Motor neuron (in vitro differentiated cells): Measurements from ENCODE around the gene FLNB. TPM values are rescaled to one million over a fixed set of nuclear protein-coding genes. Genes with fewer than 3 reads are reported as not detected.
A peak's percentile ranks its signal among the peaks of the same experiment; 100 is the strongest.

Source experiments
- ATAC-seq, 8 experiments: fragments of 200-7000 bp; cut with Tn5 transposase; replicated peaks in 6 of 8; 2 replicates each; pipeline ENCODE4 v1.8.0; 2021; ENCODE audit warnings: mild to moderate bottlenecking in 8 of 8, moderate library complexity in 8 of 8
- H3K27ac ChIP-seq, 2 donors: fragments of 250-450 bp; sonication (Bioruptor Pico); 2 replicates each; pipeline ENCODE4 v1.9.0; 2021; ENCODE audit warnings: antibody characterized with exemption in 2 of 2, mild to moderate bottlenecking in 2 of 2, moderate library complexity in 1 of 2
- H3K4me1 ChIP-seq, 2 donors: fragments of 250-450 bp; sonication (Bioruptor Pico); replicated peaks in 1 of 2; 2 replicates each; pipeline ENCODE4 v1.6.1; 2021; ENCODE audit warnings: antibody characterized with exemption in 2 of 2, mild to moderate bottlenecking in 2 of 2, moderate library complexity in 1 of 2
- H3K4me3 ChIP-seq, 5 donors: fragments of 250-450 bp; sonication (Bioruptor Pico); 2 replicates each; pipeline ENCODE4 v1.9.0; 2021; ENCODE audit warnings: antibody characterized with exemption in 5 of 5, mild to moderate bottlenecking in 5 of 5, moderate library complexity in 4 of 5
- WGBS, 10 experiments: fragments of 450-650 bp; shearing (Covaris generic); methylation state at CpG; one replicate each; pipeline ENCODE4 v1.0.0; 2022; 5-methylcytosine and 5-hydroxymethylcytosine counted together
- in situ Hi-C, 9 experiments: fragments of 400-800 bp; cut with MboI; loops; one replicate each; pipeline ENCODE4 v1.15.0; 2021; ENCODE audit warnings: low sequenced_read_pairs in 9 of 9, low pct_unique_long_range_greater_than_20kb in 2 of 9; ENCODE audit not compliant: unreplicated experiment in 9 of 9
- total RNA-seq, 8 experiments: library from RNA; unstranded; fragments of 300-600 nt; gene quantifications; 2 replicates each; pipeline versions ENCODE4 v1.2.3 to v1.2.4, GENCODE V29; 2022

Gene FLNB
- total RNA-seq, 8 experiments from 2014 or later = 8.3 to 310 (median 53.5) TPM

DNA sequence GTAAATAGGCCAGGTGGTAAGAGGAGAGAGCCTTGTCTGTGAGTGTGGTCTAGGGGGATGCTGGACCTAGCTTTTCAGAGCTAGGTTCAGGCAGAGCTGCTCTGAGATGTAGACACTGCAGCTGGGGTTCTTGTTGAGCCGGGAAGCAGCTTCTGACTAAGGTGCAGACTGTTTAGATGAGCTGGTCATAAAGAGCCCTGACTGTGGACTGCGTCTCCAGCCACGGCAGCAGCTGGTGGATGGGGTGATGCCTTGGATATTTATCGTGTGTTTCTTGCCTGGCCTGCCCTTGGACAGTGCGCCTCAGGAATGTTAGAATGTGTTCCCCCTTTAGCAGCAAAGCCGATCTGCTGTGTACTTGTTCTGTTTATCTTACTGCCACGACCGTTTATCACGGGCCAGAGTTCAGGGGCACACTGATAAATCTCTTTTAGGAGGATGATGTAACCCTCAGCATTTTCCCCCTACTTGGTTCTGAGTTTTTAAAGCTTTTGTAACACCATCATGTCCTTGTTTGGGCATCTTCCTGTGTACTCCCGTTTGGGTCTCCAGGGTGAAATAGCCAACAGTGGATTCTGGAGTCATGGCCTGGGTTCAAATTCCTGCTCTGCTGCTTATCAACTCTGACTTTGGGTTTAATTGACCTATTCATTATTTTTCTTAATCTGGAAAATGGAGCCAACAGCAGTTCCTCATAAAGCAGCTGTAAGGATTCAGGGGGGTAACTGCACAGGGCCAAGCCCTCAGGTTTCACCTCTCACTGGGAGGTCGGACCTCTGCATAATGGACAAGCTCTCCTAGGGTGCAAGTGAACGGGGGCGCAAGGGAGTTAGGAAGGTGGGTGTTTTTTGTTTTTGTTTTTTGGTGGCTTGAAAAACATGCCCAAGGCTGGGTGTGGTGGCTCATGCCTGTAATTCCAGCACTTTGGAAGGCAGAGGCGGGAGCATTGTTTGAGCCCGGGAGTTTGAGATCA is 51.4 kb downstream of the FLNB start:
- H3K27ac ChIP-seq = peak overlapping the region; percentile 23 to 49
- WGBS, 10 experiments = 0 to 62% (median 39%) methylated on average over 1 to 13 of the region's 15 CpGs; no CpG with 5 or more reads in 1 of the 10 experiments
- ATAC-seq = peak; percentile 36 to 97 (median 94)
- peaks cover 17% of the 10 kb centered on the region in 2 donors for H3K4me1 ChIP-seq
- H3K4me3 ChIP-seq = no peak overlapping the region
- in situ Hi-C loops = no loop called here

DNA sequence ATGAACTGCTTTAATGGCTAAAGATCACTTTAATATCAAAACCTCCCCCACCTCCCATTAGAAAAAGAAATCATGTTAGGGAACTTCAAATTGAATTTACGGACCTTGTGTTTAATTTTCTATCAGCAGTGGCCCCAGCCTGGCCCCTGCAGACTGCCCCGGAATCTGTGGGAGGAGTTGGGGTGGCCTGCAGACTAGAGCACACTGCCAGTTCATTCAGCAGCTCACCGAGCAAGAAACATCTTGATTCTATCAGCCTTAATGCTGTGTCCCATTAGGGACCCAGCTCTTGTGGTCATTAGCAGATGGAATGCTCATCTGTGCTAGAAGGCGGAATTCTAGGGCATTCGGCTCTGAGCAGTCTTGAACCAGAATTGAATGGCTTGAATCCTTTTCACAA is 54.2 kb downstream of the FLNB start:
- in situ Hi-C loops = no loop called here
- H3K4me1 ChIP-seq = peaks cover 17 to 22% of the 10 kb centered on the region in 2 donors
- H3K4me3 ChIP-seq = no peak overlapping the region
- 0 to 93% (median 67%) methylated on average over 1 to 5 of the region's 5 CpGs; no CpG with 5 or more reads in 5 of the 10 experiments for WGBS, 10 experiments
- H3K27ac ChIP-seq = no peak overlapping the region
- ATAC-seq = no peak

DNA sequence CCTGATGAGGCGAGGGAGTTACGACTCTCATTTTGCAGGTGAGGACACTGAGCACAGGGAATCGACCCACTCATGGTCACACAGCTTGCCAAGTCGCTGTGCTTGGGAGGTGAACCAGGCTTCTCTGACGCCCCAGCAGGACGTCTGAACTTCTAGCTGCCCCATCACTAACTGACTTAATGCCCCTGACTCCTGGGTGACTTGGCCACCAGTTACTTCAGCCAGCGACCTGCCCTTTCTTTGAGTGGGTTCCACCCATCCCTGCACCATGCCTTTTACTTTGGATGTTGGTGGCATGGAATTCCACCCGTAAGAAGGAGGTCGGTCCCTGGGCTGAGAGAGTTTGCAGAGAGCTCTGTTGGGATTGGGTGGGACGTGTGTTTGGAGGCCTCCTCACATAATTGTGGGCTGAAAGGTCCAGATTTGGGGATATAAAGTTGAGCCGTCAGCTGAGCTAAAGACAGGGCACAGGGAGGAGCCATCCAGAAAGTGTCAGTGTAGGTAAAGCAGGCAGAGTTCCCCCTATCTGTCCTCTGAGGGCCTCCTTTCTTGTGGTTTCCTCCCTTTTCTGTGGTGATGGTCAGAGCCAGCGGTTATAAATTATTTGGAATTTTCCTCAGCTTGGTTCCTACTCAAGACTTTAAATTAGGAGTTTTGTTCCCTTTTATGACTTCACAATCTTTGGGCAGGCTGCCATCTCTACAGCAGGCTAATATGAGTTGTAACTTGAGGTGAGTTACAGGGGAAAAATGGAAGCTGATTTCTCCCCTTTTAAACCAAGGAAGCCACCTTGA is 55.0 kb downstream of the FLNB start:
- Histone ChIP-seq H3K4me1 (peaks cover 17 to 22% of the 10 kb centered on the region in 2 donors), H3K4me3 (no peak overlapping the region), H3K27ac (no peak overlapping the region)
- 25 to 94% (median 84%) methylated on average over 1 to 8 of the region's 12 CpGs; no CpG with 5 or more reads in 2 of the 10 experiments for WGBS, 10 experiments
- ATAC-seq = no peak
- in situ Hi-C loops = no loop called here

DNA sequence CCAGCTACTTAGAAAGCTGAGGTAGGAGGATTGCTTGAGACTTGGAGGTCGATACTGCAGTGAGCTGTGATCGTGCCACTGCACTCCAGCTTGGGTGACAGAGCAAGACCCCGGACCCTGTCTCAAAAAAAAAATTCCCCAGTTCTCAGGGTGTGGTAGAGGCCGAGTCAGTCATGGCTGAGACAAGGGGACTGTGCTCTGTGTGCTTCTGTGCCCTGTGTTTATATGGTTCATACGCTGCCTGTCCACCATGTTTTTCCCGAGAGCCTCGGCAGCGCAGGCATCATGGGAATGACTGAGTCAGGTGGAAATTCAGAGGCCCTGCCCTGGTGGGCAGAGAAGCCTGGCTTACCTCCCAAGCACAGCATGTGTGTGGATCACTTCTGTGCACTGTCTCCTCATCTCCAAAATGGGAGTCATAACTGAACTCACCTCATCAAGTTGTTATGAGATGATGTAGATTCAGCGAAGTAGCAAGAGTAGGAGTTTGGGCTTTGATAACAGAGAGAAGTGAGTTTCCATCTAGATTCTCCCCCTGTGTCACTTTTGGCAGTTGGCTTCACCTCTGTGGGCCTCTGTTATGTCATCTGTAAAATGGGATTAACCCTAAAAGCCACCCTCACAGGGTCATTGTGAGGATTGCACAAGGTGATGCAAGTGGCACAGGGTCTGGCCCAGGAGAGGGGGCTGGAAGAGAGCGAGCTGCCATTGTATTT is 56.9 kb downstream of the FLNB start:
- H3K4me1 ChIP-seq = peaks cover 7 to 12% of the 10 kb centered on the region in 2 donors
- H3K4me3 ChIP-seq = no peak overlapping the region
- WGBS, 10 experiments = 92 to 100% (median 95%) methylated on average over 1 to 4 of the region's 10 CpGs; no CpG with 5 or more reads in 4 of the 10 experiments
- in situ Hi-C loops = no loop called here
- no peak for ATAC-seq
- H3K27ac ChIP-seq = no peak overlapping the region

DNA sequence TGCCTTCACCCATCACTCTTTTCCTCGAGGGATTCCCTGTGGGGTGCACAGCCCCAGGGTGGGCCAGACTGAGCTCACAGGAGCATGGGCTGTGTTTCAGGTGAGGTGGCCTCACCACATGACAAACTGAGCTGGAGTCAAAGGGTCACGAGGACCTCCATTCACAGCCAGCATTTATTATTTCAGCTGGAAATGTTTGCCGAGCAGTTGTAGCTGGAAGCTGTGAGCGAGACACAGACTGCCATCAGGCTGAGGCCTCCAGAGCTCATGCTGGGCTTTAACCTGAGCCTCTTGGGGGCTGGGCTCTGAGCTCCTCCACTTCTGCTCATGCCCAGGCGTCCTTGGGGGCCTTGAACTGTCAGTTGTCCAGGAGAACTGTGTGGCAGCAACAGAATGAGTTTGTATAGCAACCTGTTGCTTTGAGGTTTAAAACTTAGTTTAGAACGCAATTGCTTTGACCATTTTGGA is 57.5 kb downstream of the FLNB start:
- in situ Hi-C loops = no loop called here
- WGBS, 10 experiments = 50 to 100% (median 76%) methylated on average over 1 to 5 of the region's 6 CpGs; no CpG with 5 or more reads in 1 of the 10 experiments
- no peak overlapping the region for H3K27ac ChIP-seq
- peak in 4 of 8 experiments; percentile 20 to 84 (median 38) for ATAC-seq
- H3K4me3 ChIP-seq = no peak overlapping the region
- H3K4me1 ChIP-seq = peaks cover 7 to 12% of the 10 kb centered on the region in 2 donors

DNA sequence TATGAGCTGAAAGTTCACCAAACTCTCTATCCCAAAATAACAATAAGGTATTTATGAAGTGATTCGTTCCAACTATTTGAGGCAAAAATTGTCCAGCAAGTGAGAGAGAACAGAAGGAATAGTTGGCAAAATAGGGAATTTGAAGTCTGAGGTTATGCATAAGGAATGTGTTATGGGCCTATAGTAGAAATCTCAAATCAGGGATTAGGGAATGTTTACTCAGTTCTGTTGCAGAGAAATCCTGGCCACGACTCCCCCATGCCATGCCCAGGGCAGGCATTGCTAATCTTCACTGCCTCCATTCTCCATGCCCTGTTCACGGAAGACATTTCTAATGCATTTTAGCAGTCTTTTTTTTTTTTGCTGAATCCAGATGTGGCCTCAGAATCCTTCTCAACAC is 58.6 kb downstream of the FLNB start:
- peak in 2 of 8 experiments; percentile 6 to 69 for ATAC-seq
- in situ Hi-C loops = no loop called here
- H3K27ac ChIP-seq = no peak overlapping the region
- peaks cover 7 to 12% of the 10 kb centered on the region in 2 donors for H3K4me1 ChIP-seq
- 13 to 100% (median 54%) methylated on average over 1 to 3 of the region's 3 CpGs; no CpG with 5 or more reads in 2 of the 10 experiments for WGBS, 10 experiments
- H3K4me3 ChIP-seq = no peak overlapping the region

DNA sequence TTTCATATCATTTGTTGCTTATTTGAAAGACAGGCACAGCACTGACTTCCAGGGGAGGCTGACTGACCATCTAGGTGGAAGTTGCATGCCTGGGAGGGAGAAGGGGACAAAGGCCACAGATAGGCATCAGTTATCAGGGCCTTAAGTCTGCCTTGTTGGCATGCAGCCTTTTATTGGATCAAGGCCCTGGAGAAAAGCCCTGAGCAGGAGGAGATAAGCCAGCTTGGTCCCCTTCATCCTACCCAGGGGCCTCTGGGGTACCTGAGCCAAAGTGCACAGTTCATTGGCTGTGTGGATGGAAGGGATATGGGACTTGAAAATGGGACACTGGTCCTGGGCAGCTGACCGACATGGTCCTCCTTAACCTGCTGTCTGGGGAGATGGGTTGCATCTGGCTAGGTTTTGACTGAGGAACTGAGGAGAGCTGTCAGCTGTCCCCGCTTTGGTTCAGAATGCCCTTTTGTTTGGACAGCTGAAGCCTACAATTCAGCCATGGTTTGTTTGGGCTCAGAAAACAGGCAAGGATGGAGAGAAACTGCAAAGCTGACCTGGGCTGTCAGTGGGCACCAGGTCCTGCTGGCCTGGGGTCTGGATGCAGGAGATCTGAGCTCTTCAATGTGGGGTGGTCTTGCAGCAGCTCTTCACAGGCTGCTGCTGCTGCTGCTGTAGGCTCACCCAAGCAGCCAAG is 60.0 kb downstream of the FLNB start:
- Histone ChIP-seq H3K4me1 (peaks cover 0 to 8% of the 10 kb centered on the region in 2 donors), H3K27ac (no peak overlapping the region), H3K4me3 (no peak overlapping the region)
- no peak for ATAC-seq
- 83 to 100% methylated on average over 1 to 2 of the region's 2 CpGs; no CpG with 5 or more reads in 8 of the 10 experiments for WGBS, 10 experiments
- in situ Hi-C loops = no loop called here

DNA sequence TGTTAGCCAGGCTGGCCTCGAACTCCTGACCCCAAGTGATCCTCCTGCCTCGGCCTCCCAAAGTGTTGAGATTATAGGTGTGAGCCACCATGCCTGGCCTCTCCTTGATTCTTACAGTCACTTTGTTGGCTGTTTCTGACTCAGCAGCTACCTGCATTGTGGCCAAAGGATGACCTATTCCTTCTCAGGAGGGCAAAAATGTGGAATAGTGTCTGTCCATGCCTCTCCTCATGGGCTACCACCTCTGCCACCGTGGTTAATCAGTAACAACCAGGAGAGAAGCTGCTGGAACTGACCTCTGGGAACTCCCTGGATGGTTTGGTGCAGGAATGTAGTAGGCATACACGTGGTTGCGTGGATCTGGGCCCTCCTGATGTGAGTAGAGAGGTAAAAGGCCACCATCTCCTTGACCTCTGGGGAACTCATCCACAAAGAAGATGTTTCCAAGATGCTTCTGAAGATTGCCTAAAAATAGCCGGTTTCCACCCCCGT is 63.3 kb downstream of the FLNB start:
- Histone ChIP-seq H3K4me3 (no peak overlapping the region), H3K27ac (no peak overlapping the region), H3K4me1 (peaks cover 0 to 14% of the 10 kb centered on the region in 2 donors)
- ATAC-seq = peak in 2 of 8 experiments; percentile 3 to 5
- 24 to 95% (median 83%) methylated on average over 2 to 4 of the region's 7 CpGs; no CpG with 5 or more reads in 2 of the 10 experiments for WGBS, 10 experiments
- in situ Hi-C loops = no loop called here

DNA sequence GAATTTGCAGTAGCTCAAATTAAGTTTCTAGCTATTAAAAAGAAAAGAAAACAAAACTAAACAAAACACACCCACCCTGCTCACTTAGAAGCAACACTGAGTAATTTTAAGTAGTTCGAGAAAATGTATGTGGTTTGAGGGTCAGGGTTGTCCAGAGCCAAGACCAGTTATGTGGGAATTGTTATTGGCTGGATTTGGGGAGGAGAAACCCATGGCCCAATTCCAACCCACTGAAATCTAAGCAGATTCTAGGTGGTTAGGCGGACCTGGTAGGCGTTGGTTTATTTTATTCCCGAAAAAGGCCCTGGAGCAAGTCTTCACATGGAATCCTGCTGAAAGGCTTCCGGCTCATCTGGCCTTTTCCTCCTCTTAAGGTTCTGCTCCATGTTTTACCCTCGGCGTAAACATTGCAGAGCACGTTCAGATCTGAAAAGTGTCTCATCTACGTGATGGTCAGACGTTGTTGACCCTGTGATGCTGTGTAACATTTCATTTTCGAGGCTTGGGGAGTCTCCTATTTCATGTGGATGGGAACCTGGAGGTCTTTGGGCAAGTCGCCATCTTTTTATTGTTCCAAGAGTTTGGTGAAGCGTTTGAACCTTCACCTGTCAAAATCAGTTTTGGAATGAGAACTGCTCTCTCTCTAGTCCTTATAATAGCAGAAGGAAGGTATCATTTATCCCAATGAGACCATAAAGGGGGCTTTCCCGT is 64.0 kb downstream of the FLNB start:
- H3K27ac ChIP-seq = no peak overlapping the region
- peaks cover 0 to 14% of the 10 kb centered on the region in 2 donors for H3K4me1 ChIP-seq
- ATAC-seq = peak in 2 of 8 experiments; percentile 35 to 80
- H3K4me3 ChIP-seq = no peak overlapping the region
- WGBS, 10 experiments = 11 to 97% (median 83%) methylated on average over 1 to 12 of the region's 14 CpGs; no CpG with 5 or more reads in 1 of the 10 experiments
- in situ Hi-C loops = no loop called here

DNA sequence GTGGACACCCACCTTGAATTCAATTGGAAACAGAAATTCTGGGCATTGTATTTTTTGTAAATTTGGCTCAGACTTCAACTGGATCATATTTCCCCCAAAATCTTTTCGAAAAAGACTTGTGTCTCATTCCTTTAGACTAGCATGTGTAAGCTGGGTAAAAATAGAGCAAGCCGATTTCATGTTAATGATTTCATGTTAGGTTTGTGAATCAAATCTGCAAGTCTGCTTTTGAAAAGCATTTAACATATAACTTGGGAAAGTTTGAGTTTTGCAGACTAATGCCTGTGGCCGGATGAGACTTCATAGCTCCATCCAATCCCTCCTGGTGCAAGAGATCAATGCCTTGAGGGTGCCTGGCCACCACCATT is 64.5 kb downstream of the FLNB start:
- no peak overlapping the region for H3K27ac ChIP-seq
- peaks cover 0 to 14% of the 10 kb centered on the region in 2 donors for H3K4me1 ChIP-seq
- no peak overlapping the region for H3K4me3 ChIP-seq
- peak in 3 of 8 experiments; percentile 8 to 49 (median 13) for ATAC-seq
- in situ Hi-C loops = no loop called here
- 0 to 100% (median 88%) methylated on average over 1 to 3 of the region's 3 CpGs; no CpG with 5 or more reads in 1 of the 10 experiments for WGBS, 10 experiments

DNA sequence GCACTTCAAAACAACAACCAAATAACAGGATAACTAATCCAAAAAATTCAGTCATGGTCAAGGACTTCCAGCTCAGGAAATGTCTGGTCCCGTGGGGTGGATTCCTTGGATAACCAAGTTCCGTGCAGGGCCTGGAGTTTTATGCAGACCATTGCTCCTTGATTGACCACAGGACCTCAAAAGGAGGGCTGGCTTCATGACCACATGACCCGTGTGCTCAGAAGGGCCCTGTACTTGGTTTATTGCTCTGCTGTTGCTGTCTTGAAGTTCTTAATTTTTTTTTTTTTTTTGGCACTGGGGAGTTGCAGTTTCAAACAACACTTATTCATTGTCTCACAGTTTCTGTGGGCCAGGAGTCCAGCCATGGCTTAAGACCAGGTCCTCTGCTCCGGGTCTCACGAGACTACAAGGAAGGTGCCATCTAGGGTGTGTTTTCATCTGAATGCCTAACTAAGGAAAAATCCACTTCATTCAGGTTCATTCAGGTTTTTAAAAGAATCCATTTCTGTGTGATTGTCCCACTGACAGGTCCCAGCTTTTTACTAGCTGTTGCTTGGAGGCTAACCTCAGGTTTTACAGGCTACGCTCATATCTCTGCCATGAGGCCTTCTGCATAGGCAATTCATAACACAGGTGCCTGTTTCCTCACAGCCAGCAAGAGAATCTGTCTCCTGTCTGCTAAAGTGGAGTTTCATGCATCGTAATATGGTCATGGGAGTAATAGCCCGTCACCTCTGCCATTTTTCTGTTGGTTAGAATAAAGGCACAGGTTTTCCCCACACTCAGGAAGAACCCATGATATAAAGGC is 65.3 kb downstream of the FLNB start:
- H3K27ac ChIP-seq = peak overlapping the region in 1 of 2 donors; percentile 34

More for the DNA sequence above, 65.3 kb downstream of the FLNB start:
- no peak overlapping the region for H3K4me3 ChIP-seq
- in situ Hi-C loops = no loop called here
- WGBS, 10 experiments = 50 to 100% (median 91%) methylated on average over 1 to 7 of the region's 8 CpGs; no CpG with 5 or more reads in 1 of the 10 experiments
- peaks cover 0 to 14% of the 10 kb centered on the region in 2 donors for H3K4me1 ChIP-seq
- ATAC-seq = peak in 3 of 8 experiments; percentile 11 to 82 (median 47)
